Right kidney (tissue), 1 donor: ENCODE results near the gene THNSL1.
"Not testable (repeated sequence)": the region's sequence is repeated elsewhere in the genome, so short reads cannot be mapped to it uniquely, and the experiment has no call there.

Experiments used
- DNase-seq: peaks from one replicate; pipeline ENCODE4 v3.0.0-alpha.2; 2016

The THNSL1 gene

GRCh38 chr10:24993237-24993958, 23.0 kb upstream of the THNSL1 start:
- no peak for DNase-seq

GRCh38 chr10:24995072-24995471, 21.3 kb upstream of the THNSL1 start:
- DNase-seq: no peak

GRCh38 chr10:24998044-24998443, 18.4 kb upstream of the THNSL1 start:
- no peak for DNase-seq

- not testable (repeated sequence) for DNase-seq
These were observed 4.8 kb upstream of the THNSL1 start for GRCh38 chr10:25011591-25011990.

GRCh38 chr10:25014579-25014978, 1.8 kb upstream of the THNSL1 start:
- DNase-seq: no peak

- DNase-seq: peak; percentile 99
These were observed 510 bp upstream of the THNSL1 start, which contains the start of gene ENKUR for GRCh38 chr10:25015828-25016375. Gene ENKUR (minus strand): TSS chr10:25016158. CDS start chr10:25015936, 222 bp downstream.

- no peak for DNase-seq
These were observed 760 bp downstream of the THNSL1 start for GRCh38 chr10:25017154-25017590.

- peak; percentile 7 for DNase-seq
These were observed 1.2 kb downstream of the THNSL1 start for GRCh38 chr10:25017661-25018060.

- DNase-seq: no peak
These were observed 2.3 kb downstream of the THNSL1 start for GRCh38 chr10:25018703-25019102.

GRCh38 chr10:25023278-25023677, 6.9 kb downstream of the THNSL1 start:
- no peak for DNase-seq

GRCh38 chr10:25024528-25024927, 8.1 kb downstream of the THNSL1 start:
- DNase-seq: no peak

GRCh38 chr10:25026463-25026862, 10.1 kb downstream of the THNSL1 start:
- DNase-seq: no peak

GRCh38 chr10:25028711-25029110, 12.3 kb downstream of the THNSL1 start:
- no peak for DNase-seq

- DNase-seq: no peak
These were observed 13.1 kb downstream of the THNSL1 start for GRCh38 chr10:25029519-25029918.

GRCh38 chr10:25036381-25036780, 20.0 kb downstream of the THNSL1 start:
- DNase-seq: no peak

GRCh38 chr10:25038325-25038724, 21.9 kb downstream of the THNSL1 start:
- DNase-seq: no peak

- no peak for DNase-seq
These were observed 23.1 kb downstream of the THNSL1 start for GRCh38 chr10:25039531-25039930.

GRCh38 chr10:25046641-25047040, 30.2 kb downstream of the THNSL1 start:
- DNase-seq: no peak

- no peak for DNase-seq
These were observed 30.7 kb downstream of the THNSL1 start for GRCh38 chr10:25047088-25047487.

- DNase-seq: no peak
These were observed 31.3 kb downstream of the THNSL1 start for GRCh38 chr10:25047591-25048301.

- no peak for DNase-seq
These were observed 32.0 kb downstream of the THNSL1 start for GRCh38 chr10:25048450-25048849.

GRCh38 chr10:25049966-25050365, 33.6 kb downstream of the THNSL1 start:
- no peak for DNase-seq

- no peak for DNase-seq
These were observed 34.0 kb downstream of the THNSL1 start for GRCh38 chr10:25050402-25050801.

GRCh38 chr10:25052012-25052411, 35.6 kb downstream of the THNSL1 start:
- DNase-seq: no peak
